GM12878 (cell line): ENCODE measurements around the gene DDX51. TPM values are rescaled to one million over a fixed set of nuclear protein-coding genes. Genes with fewer than 3 reads are reported as not detected.

Experiments
- ATAC-seq: fragments of 200-7000 bp; cut with Tn5 transposase; 3 replicates; pipeline ENCODE4 v1.9.1; 2020; ENCODE audit warnings: mild to moderate bottlenecking, moderate library complexity
- BruUV-seq: library from RNA; stranded (reverse); fragments of 400-500 nt; replicated peaks from 2 replicates; lab custom pipeline; 2021; lab: Mats Ljungman, UMichigan
- CTCF ChIA-PET: fragments of 300-600 bp; sonication (Branson Sonifier 250); formaldehyde crosslinking; extraction: SDS; loops from one replicate; lab custom pipeline; 2021; ENCODE audit warnings: inconsistent platforms; lab: Yijun Ruan, JAX
- POLR2A ChIA-PET: fragments of 350-600 bp; formaldehyde crosslinking; extraction: SDS; loops from one replicate; lab custom pipeline; 2021; ENCODE audit warnings: inconsistent platforms; lab: Charles Lee
- RAD21 ChIA-PET: fragments of 300-600 bp; sonication (Branson Sonifier 250); formaldehyde crosslinking; loops from one replicate; lab custom pipeline; 2023; ENCODE audit warnings: antibody characterized with exemption; ENCODE audit not compliant: unreplicated experiment; lab: Charles Lee
- SMC1A ChIA-PET: fragments of 300-600 bp; sonication (Branson Sonifier 250); formaldehyde crosslinking; loops from one replicate; lab custom pipeline; 2023; ENCODE audit not compliant: unreplicated experiment, uncharacterized antibody; lab: Charles Lee
- DNase-seq: peaks from one replicate; pipeline ENCODE4 v3.0.0-alpha.2; 2011; ENCODE audit warnings: low read depth, low spot score
- FAIRE-seq: peaks from 3 replicates; lab custom pipeline; 2011; peaks lifted over from hg19 to GRCh38; lab: Jason Lieb, UNC
- H2AFZ ChIP-seq: 2 replicates; pipeline ENCODE4 v1.6.0; 2011; ENCODE audit warnings: low read depth, low read length, control low read depth; ENCODE audit not compliant: control insufficient read depth
- H3K27ac ChIP-seq: 2 replicates; pipeline ENCODE4 v1.5.1; 2011; ENCODE audit warnings: control low read depth; ENCODE audit not compliant: control insufficient read depth, insufficient read depth
- H3K27me3 ChIP-seq, 2 experiments: replicated peaks in 1 of 2; 2 replicates each; pipeline versions ENCODE4 v1.6.0 to v1.6.1; 2011; ENCODE audit warnings: low read length in 1 of 2; ENCODE audit not compliant: control insufficient read depth in 2 of 2, insufficient read depth in 2 of 2
- H3K36me3 ChIP-seq, 2 experiments: 2 replicates each; pipeline ENCODE4 v1.5.1; 2011; ENCODE audit warnings: low read length in 1 of 2; ENCODE audit not compliant: control insufficient read depth in 2 of 2, insufficient read depth in 2 of 2
- H3K4me1 ChIP-seq: 2 replicates; pipeline ENCODE4 v1.6.1; 2011; ENCODE audit warnings: mild to moderate bottlenecking, low read length, moderate library complexity, mixed read lengths; ENCODE audit not compliant: control insufficient read depth, insufficient read depth
- H3K4me2 ChIP-seq: 2 replicates; pipeline ENCODE4 v1.6.0; 2011; ENCODE audit warnings: control low read depth; ENCODE audit not compliant: control insufficient read depth, insufficient read depth
- H3K4me3 ChIP-seq: fragments of 200-600 bp; sonication (generic); 2 replicates; pipeline ENCODE4 v1.5.1; 2016
- H3K79me2 ChIP-seq: 2 replicates; pipeline ENCODE4 v1.6.0; 2011; ENCODE audit warnings: low read length; ENCODE audit not compliant: control insufficient read depth, insufficient read depth
- H3K9ac ChIP-seq: 2 replicates; pipeline ENCODE4 v1.8.0; 2011; ENCODE audit warnings: low read length, control low read depth, mixed read lengths; ENCODE audit not compliant: control insufficient read depth, insufficient read depth
- H3K9me3 ChIP-seq: replicated peaks from 3 replicates; pipeline ENCODE4 v1.5.1; 2011; ENCODE audit warnings: mild to moderate bottlenecking, low read length; ENCODE audit not compliant: control insufficient read depth, insufficient read depth
- H4K20me1 ChIP-seq: 2 replicates; pipeline ENCODE4 v1.6.0; 2011; ENCODE audit not compliant: control insufficient read depth, insufficient read depth
- BRCA1 ChIP-seq: IDR thresholded peaks from 2 replicates; pipeline ENCODE4 v1.6.1; 2011; ENCODE audit warnings: low read depth, low read length, improper control_type of control experiment
- FOXM1 ChIP-seq: IDR thresholded peaks from 2 replicates; pipeline ENCODE4 v1.6.1; 2012; ENCODE audit warnings: low read depth, mild to moderate bottlenecking, inconsistent platforms, low read length, moderate library complexity
- JUNB ChIP-seq: IDR thresholded peaks from 2 replicates; pipeline ENCODE4 v1.6.1; 2016; ENCODE audit warnings: antibody characterized with exemption, mild to moderate bottlenecking
- KDM1A ChIP-seq: fragments of 200-600 bp; sonication (generic); IDR thresholded peaks from 2 replicates; pipeline ENCODE4 v1.6.1; 2016; ENCODE audit warnings: borderline replicate concordance
- NFIC ChIP-seq: IDR thresholded peaks from 2 replicates; pipeline ENCODE4 v1.6.1; 2012; ENCODE audit warnings: low read depth, mild to moderate bottlenecking, inconsistent platforms, low read length, moderate library complexity
- NFXL1 ChIP-seq: fragments of 450-650 bp; IDR thresholded peaks from 2 replicates; pipeline ENCODE4 v1.6.1; 2017; ENCODE audit warnings: antibody characterized with exemption, mild to moderate bottlenecking, borderline replicate concordance
- NR2F1 ChIP-seq: fragments of 450-650 bp; conservative IDR thresholded peaks from 2 replicates; pipeline ENCODE4 v1.6.1; 2017; ENCODE audit warnings: mild to moderate bottlenecking
- POLR2A ChIP-seq: IDR thresholded peaks from 2 replicates; pipeline ENCODE4 v1.6.1; 2011; ENCODE audit warnings: low read depth, mild to moderate bottlenecking, low read length
- SMC3 ChIP-seq: IDR thresholded peaks from 2 replicates; pipeline ENCODE4 v1.6.1; 2011; ENCODE audit warnings: low read length, improper control_type of control experiment, borderline replicate concordance
- SPI1 ChIP-seq: IDR thresholded peaks from 2 replicates; pipeline ENCODE4 v1.6.1; 2011; ENCODE audit warnings: low read depth, mild to moderate bottlenecking, low read length, moderate library complexity, borderline replicate concordance; ENCODE audit not compliant: insufficient read depth
- SRF ChIP-seq, 2 experiments: IDR thresholded peaks; 2 replicates each; pipeline ENCODE4 v1.6.1; 2011; ENCODE audit warnings: low read depth in 2 of 2, low read length in 2 of 2, mild to moderate bottlenecking in 1 of 2, moderate library complexity in 1 of 2
- TAF1 ChIP-seq: IDR thresholded peaks from 2 replicates; pipeline ENCODE4 v1.6.1; 2011; ENCODE audit warnings: mild to moderate bottlenecking, low read depth, low read length, borderline replicate concordance
- WGBS: methylation state at CpG from one replicate; pipeline ENCODE4 v1.1.6; 2016; ENCODE audit warnings: low lambda C conversion rate; ENCODE audit not compliant: insufficient replicate concordance, insufficient coverage; ENCODE audit errors: missing lambda C conversion rate; 5-methylcytosine and 5-hydroxymethylcytosine counted together
- in situ Hi-C: fragments of 300-500 bp; cut with MboI; formaldehyde crosslinking; loops from 9 replicates; pipeline ENCODE4 v1.14.3; 2018; ENCODE audit warnings: mixed read lengths
- intact Hi-C: fragments of 100-400 bp; cut with micrococcal nuclease; formaldehyde crosslinking; loops from one replicate; pipeline ENCODE4 v1.14.2; 2022; ENCODE audit not compliant: unreplicated experiment
- polyA plus RNA-seq, 11 experiments: library from polyadenylated mRNA; depleted of rRNA in 4 of 11; unstranded in 6 of 11; stranded (reverse) in 5 of 11; fragments of >200 nt; fragmentation: Nextera tagmentation in 4 of 11; fragmentation: Illumina TruSeq in 1 of 11; extraction: Ambion mirVana in 4 of 11; extraction: Trizol in 1 of 11; gene quantifications; 1 replicate in 1 of 11; 2 replicates in 10 of 11; pipeline versions ENCODE4 v1.2.1 to v1.2.3, GENCODE V29; 2011 to 2016; ENCODE audit warnings: inconsistent platforms in 2 of 11, missing spikeins in 2 of 11, low read depth in 1 of 11
- total RNA-seq, 4 experiments: library from RNA; depleted of rRNA in 3 of 4; stranded (reverse); fragments of >200 nt in 3 of 4; fragmentation: Illumina TruSeq in 1 of 4; extraction: Trizol in 1 of 4; gene quantifications; 2 replicates each; pipeline versions ENCODE4 v1.2.1 to v1.2.3, GENCODE V29; 2013 to 2021
- TF ChIP-seq, protein P1 (sequence below): fragments of 450-650 bp; IDR thresholded peaks from 2 replicates; pipeline ENCODE4 v1.6.1; 2017; ENCODE audit warnings: antibody characterized with exemption, mild to moderate bottlenecking, moderate library complexity

The DDX51 gene
- total and polyA plus RNA-seq, 10 of the 15 experiments (the other 5 are each of a cell fraction or from before 2014, with no cell fraction given), result 0.97 to 29.1 (median 9.8) TPM

DNA sequence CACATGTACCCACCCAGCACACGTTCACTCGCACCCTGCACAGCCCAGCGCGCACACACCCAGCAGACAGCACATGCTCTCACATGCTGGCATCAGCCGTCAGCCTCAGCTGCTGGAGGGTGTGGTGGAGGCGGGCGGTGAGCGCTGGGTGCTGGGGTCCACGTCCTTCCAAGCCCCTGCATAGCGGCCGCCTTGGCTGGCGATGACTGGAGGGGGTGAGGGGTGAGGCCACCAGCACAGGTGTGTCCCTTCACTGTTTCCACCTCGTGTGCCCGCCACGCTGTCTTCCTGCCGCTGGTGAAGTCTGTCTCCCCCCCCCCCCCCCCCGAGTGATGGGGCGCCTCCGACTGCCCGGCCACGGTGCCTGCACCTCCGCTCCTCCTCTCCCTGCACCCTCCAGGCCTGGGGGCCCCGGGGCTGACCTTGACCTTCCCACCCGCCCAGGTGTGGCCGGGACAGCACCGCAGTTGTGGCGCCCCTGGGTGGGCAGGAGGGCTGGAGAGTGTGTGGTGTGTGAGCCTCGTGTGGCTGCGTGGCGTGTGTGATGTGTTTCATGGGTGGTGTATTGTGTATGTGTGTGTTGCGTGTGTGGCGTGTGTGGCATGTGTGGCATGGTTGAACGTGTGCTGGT lies 37.6 kb upstream of the DDX51 start:
- RAD21 ChIA-PET, result no interaction called here
- CTCF ChIA-PET, result no interaction called here
- Histone ChIP-seq H3K4me3 (no peak overlapping the region), H3K79me2 (no peaks in the 10 kb centered on the region), H4K20me1 (no peaks in the 10 kb centered on the region), H3K4me2 (no peak overlapping the region), H3K27ac (no peak overlapping the region), H3K9ac (no peak overlapping the region), H3K4me1 (peaks cover 2% of the 10 kb centered on the region; the same call in 1 of the 2 replicates), H2AFZ (no peak overlapping the region), H3K9me3 (no peaks in the 10 kb centered on the region), H3K27me3 (peaks cover 0 to 2% of the 10 kb centered on the region in 2 experiments; a peak in 2 of 4 replicates), H3K36me3 (no peaks in the 10 kb centered on the region)
- POLR2A ChIA-PET, result no interaction called here
- DNase-seq (no peak), FAIRE-seq (no peak), ATAC-seq (no peak)
- BruUV-seq, result no TSS peak
- in situ Hi-C loops (no loop called here), intact Hi-C loops (no loop called here)
- TF ChIP-seq BRCA1 (no peak), FOXM1 (no peak), NFXL1 (no peak), SMC3 (no peak), POLR2A (no peak), KDM1A (no peak)
- SMC1A ChIA-PET, result no interaction called here
- WGBS, result 72% methylated on average over 22 of the region's 33 CpGs

DNA sequence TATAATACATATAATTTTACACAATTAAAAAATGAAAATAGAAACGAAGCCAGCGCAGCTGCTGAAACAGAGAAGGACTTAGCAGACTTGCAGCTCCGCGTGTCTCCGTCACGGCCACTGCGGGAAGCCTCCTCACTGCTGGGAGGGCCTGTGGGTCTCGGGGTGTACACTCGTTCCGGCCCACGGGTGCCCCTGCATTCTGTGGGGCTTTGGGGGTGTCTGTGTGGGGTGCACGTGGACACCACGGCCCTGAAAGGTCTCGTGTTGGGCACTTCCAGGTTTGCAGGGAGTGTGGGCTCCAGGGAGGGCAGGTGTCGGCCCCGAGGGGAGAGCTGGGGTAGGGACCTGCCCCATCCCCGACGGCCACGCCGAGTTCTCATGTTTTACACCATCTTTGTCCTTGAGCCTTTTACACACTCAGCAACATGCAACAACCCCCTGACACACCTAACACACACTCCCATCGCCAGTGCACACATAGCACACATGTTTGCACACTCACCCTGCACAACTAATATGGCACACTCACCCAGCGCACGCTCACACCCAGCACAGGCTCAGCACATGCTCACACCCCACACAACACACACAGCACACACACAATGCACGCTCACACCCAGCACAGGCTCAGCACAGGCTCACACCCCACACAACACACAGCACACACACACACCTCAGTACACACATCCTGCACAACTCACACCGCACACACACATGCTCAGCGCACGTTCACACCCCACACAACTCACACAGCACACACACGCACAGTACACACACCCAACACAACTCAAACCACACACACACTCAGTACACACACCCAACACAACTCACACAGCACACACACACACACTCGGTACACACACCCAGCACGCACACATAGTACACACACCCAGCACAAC lies 36.8 kb upstream of the DDX51 start:
- ChIA-PET RAD21 (no interaction called here), CTCF (no interaction called here), POLR2A (no interaction called here), SMC1A (no interaction called here)
- no peak for ATAC-seq
- Histone ChIP-seq H3K27me3 (no peaks in the 10 kb centered on the region; a peak in 1 of 4 replicates), H2AFZ (no peak overlapping the region), H3K4me2 (no peak overlapping the region), H3K79me2 (no peaks in the 10 kb centered on the region), H3K4me3 (no peak overlapping the region), H3K27ac (no peak overlapping the region), H3K4me1 (peaks cover 2% of the 10 kb centered on the region; the same call in 1 of the 2 replicates), H4K20me1 (no peaks in the 10 kb centered on the region), H3K36me3 (no peaks in the 10 kb centered on the region), H3K9me3 (no peaks in the 10 kb centered on the region), H3K9ac (no peak overlapping the region)
- in situ Hi-C loops, result no loop called here
- intact Hi-C loops, result no loop called here
- no TSS peak for BruUV-seq
- 70% methylated on average over 29 of the region's 30 CpGs for WGBS
- no peak for DNase-seq
- FAIRE-seq, result no peak
- no peak for TF ChIP-seq NFIC
- TF ChIP-seq JUNB, result no peak
- no peak for TF ChIP-seq SRF (IDR thresholded peaks at IDR 0.05; ENCODE audit: low read depth in 2 of 2, low read length in 2 of 2)
- TF ChIP-seq TAF1, result no peak
- TF ChIP-seq, protein P1, sequence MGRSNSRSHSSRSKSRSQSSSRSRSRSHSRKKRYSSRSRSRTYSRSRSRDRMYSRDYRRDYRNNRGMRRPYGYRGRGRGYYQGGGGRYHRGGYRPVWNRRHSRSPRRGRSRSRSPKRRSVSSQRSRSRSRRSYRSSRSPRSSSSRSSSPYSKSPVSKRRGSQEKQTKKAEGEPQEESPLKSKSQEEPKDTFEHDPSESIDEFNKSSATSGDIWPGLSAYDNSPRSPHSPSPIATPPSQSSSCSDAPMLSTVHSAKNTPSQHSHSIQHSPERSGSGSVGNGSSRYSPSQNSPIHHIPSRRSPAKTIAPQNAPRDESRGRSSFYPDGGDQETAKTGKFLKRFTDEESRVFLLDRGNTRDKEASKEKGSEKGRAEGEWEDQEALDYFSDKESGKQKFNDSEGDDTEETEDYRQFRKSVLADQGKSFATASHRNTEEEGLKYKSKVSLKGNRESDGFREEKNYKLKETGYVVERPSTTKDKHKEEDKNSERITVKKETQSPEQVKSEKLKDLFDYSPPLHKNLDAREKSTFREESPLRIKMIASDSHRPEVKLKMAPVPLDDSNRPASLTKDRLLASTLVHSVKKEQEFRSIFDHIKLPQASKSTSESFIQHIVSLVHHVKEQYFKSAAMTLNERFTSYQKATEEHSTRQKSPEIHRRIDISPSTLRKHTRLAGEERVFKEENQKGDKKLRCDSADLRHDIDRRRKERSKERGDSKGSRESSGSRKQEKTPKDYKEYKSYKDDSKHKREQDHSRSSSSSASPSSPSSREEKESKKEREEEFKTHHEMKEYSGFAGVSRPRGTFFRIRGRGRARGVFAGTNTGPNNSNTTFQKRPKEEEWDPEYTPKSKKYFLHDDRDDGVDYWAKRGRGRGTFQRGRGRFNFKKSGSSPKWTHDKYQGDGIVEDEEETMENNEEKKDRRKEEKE, result no peak
- TF ChIP-seq SPI1, result no peak
- TF ChIP-seq NR2F1, result no peak
